ENCODE data around the gene DIO1. TPM values are rescaled to one million over a fixed set of nuclear protein-coding genes. Genes with fewer than 3 reads are reported as not detected.

Gene DIO1
- total and polyA plus RNA-seq, 2 of the 8 experiments (the other 6 are each of a cell fraction or from before 2014, with no cell fraction given) = 0.14 TPM; not detected in 1

GRCh38 chr1:53938136-53938830, 44.3 kb downstream of the DIO1 start:
- Histone ChIP-seq H3K4me3 (ENCODE audit: extremely low read depth in 1 of 4, insufficient read depth in 2 of 4, low read depth in 3 of 4, low read length in 4 of 4) (no peak overlapping the region), H3K18ac (ENCODE audit: extremely low read depth, low read length) (no peak overlapping the region), H3K36me3 (ENCODE audit: control insufficient read depth in 2 of 4, insufficient read depth in 4 of 4, low read length in 3 of 4) (peaks cover 0 to 11% (median 2%) of the 10 kb centered on the region in 4 experiments; a peak in 3 of 8 replicates), H3K4me1 (replicated peaks in 1 of 4; ENCODE audit: control insufficient read depth in 3 of 4, insufficient read depth in 4 of 4, low read length in 3 of 4) (no peaks in the 10 kb centered on the region; a peak in 1 of 7 replicates), H4K5ac (ENCODE audit: insufficient read length, low read depth, low read length) (no peak overlapping the region), H2AFZ (ENCODE audit: low read length) (no peak overlapping the region), H3K9me3 (ENCODE audit: insufficient read depth in 2 of 2, low read depth in 1 of 2, low read length in 1 of 2) (peaks cover 6 to 10% of the 10 kb centered on the region in 2 experiments), H4K8ac (ENCODE audit: extremely low read depth, insufficient read depth, low read length) (no peak overlapping the region), H3K27me3 (replicated peaks in 1 of 4; ENCODE audit: control insufficient read depth in 3 of 4, extremely low read depth in 1 of 4, insufficient read depth in 3 of 4, low read length in 3 of 4) (no peaks in the 10 kb centered on the region), H3K4me2 (ENCODE audit: insufficient read depth in 1 of 2, low read depth in 2 of 2, low read length in 2 of 2) (no peak overlapping the region), H4K20me1 (replicated peaks in 1 of 2; ENCODE audit: control insufficient read depth in 1 of 2, insufficient read depth in 2 of 2, low read length in 2 of 2) (peaks cover 0 to under 1% of the 10 kb centered on the region in 2 experiments), H3K14ac (ENCODE audit: insufficient read length) (no peak overlapping the region), H2BK20ac (ENCODE audit: low read length) (no peak overlapping the region), H3K79me2 (ENCODE audit: control insufficient read depth in 1 of 2, insufficient read depth in 2 of 2, low read length in 2 of 2) (peaks cover 0 to 8% of the 10 kb centered on the region in 2 experiments; a peak in 1 of 4 replicates), H3K23ac (ENCODE audit: insufficient read length) (no peak overlapping the region), H2BK5ac (ENCODE audit: low read depth, low read length) (no peak overlapping the region), H3K4ac (replicated peaks; ENCODE audit: insufficient read length, low read depth, low read length) (no peak overlapping the region), H3K9ac (replicated peaks in 1 of 4; ENCODE audit: extremely low read depth in 1 of 4, low read depth in 3 of 4, low read length in 3 of 4) (no peak overlapping the region), H3K27ac (ENCODE audit: low read depth, low read length) (no peak overlapping the region), H2AK5ac (ENCODE audit: low read depth, low read length) (no peak overlapping the region), H3K79me1 (ENCODE audit: low read depth, low read length) (no peaks in the 10 kb centered on the region; the same call in 1 of the 2 replicates), H2BK15ac (ENCODE audit: low read length) (no peak overlapping the region), H3K56ac (replicated peaks; ENCODE audit: insufficient read length, low read depth, low read length) (no peak overlapping the region), H2BK12ac (ENCODE audit: low read depth, low read length) (no peak overlapping the region), H4K91ac (replicated peaks; ENCODE audit: insufficient read length, low read length) (no peak overlapping the region), H3K23me2 (ENCODE audit: low read depth, low read length) (no peaks in the 10 kb centered on the region), H2BK120ac (replicated peaks; ENCODE audit: low read depth, low read length) (no peak overlapping the region)
- DNase-seq (ENCODE audit: low read depth in 1 of 2, low spot score in 2 of 2) = no peak
- CTCF ChIA-PET (ENCODE audit: partially characterized antibody) = interaction anchor here (1.7 to 2.7 kb wide), 2 partner anchors 11 to 12 kb away, joined by 6 to 8 read pairs; no protein-coding TSS in a partner anchor
- FAIRE-seq = no peak
- 91% methylated on average over 4 of the region's 4 CpGs; no CpG with 5 or more reads in 1 of the 2 experiments for WGBS, 2 experiments (ENCODE audit: extremely low coverage in 1 of 2, insufficient coverage in 1 of 2, insufficient read length in 1 of 2, insufficient replicate concordance in 2 of 2, low coverage in 1 of 2, low lambda C conversion rate in 2 of 2, missing lambda C conversion rate in 1 of 2)
- POLR2A ChIA-PET (ENCODE audit: partially characterized antibody) = interaction anchor here (1.2 kb wide), 1 partner anchor 25 kb away, joined by 4 read pairs; no protein-coding TSS in a partner anchor
- TF ChIP-seq SP2 (IDR thresholded peaks at IDR 0.05; ENCODE audit: low read length) = no peak
- no peak for TF ChIP-seq TBP (IDR thresholded peaks at IDR 0.05; ENCODE audit: low read depth, low read length)
- no peak for TF ChIP-seq JUN (IDR thresholded peaks at IDR 0.05; ENCODE audit: low read depth, low read length)

Data from H1 (cell line).